SK-N-SH (cell line): Measurements from ENCODE around the gene C9orf72. TPM values are rescaled to one million over a fixed set of nuclear protein-coding genes. Genes with fewer than 3 reads are reported as not detected.

Experiments used
- CTCF ChIA-PET: fragments of 300-600, 350-600 bp; formaldehyde crosslinking; extraction: SDS; loops from one replicate; lab custom pipeline; 2021; lab: Yijun Ruan, JAX
- POLR2A ChIA-PET: fragments of 350-600 bp; sonication (Branson Sonifier 250); formaldehyde crosslinking; extraction: SDS; loops from one replicate; lab custom pipeline; 2020; ENCODE audit warnings: antibody characterized with exemption, inconsistent platforms; lab: Yijun Ruan, JAX
- DNase-seq: peaks from one replicate; pipeline ENCODE4 v3.0.0; 2012
- H2AFZ ChIP-seq: fragments of 200-600 bp; sonication (generic); 2 replicates; pipeline ENCODE4 v1.8.1; 2016; ENCODE audit warnings: antibody characterized with exemption, mild to moderate bottlenecking, low read depth
- H3F3A ChIP-seq: fragments of 200-600 bp; sonication (generic); replicated peaks from 2 replicates; pipeline ENCODE3; 2016; ENCODE audit warnings: antibody characterized with exemption, mild to moderate bottlenecking; ENCODE audit not compliant: insufficient read depth
- H3K27ac ChIP-seq, 2 experiments: fragments of 200-500 bp in 1 of 2; fragments of 200-600 bp in 1 of 2; sonication (Bioruptor generic) in 1 of 2; sonication (generic), shearing (Covaris generic) in 1 of 2; 2 replicates each; pipeline versions ENCODE4 v1.5.1 to v1.6.1; 2014 to 2016; ENCODE audit warnings: low read depth in 2 of 2, inconsistent platforms in 1 of 2, low read length in 1 of 2, mild to moderate bottlenecking in 1 of 2, mixed read lengths in 1 of 2
- H3K27me3 ChIP-seq: fragments of 200-600 bp; sonication (generic), shearing (Covaris generic); 2 replicates; pipeline ENCODE4 v1.6.1; 2016; ENCODE audit warnings: mixed run types; ENCODE audit not compliant: insufficient read depth
- H3K36me3 ChIP-seq, 2 experiments: fragments of 200-500 bp in 1 of 2; fragments of 200-600 bp in 1 of 2; sonication (Bioruptor generic) in 1 of 2; sonication (generic) in 1 of 2; replicated peaks in 1 of 2; 2 replicates each; pipeline versions ENCODE3 to v1.5.1; 2014 to 2016; ENCODE audit warnings: low read length in 1 of 2, mild to moderate bottlenecking in 1 of 2; ENCODE audit not compliant: insufficient read depth in 2 of 2, control insufficient read depth in 1 of 2
- H3K4me1 ChIP-seq, 2 experiments: fragments of 200-500 bp in 1 of 2; fragments of 200-600 bp in 1 of 2; sonication (Bioruptor generic) in 1 of 2; sonication (generic), shearing (Covaris generic) in 1 of 2; 2 replicates each; pipeline versions ENCODE4 v1.5.1 to v1.6.1; 2014 to 2016; ENCODE audit warnings: low read depth in 1 of 2, low read length in 1 of 2, mixed run types in 1 of 2; ENCODE audit not compliant: insufficient read depth in 2 of 2, control insufficient read depth in 1 of 2
- H3K4me2 ChIP-seq: fragments of 200-600 bp; sonication (generic), shearing (Covaris generic); 2 replicates; pipeline ENCODE4 v1.6.1; 2017; ENCODE audit warnings: mixed run types
- H3K4me3 ChIP-seq, 2 experiments: fragments of 200-500 bp in 1 of 2; fragments of 200-600 bp in 1 of 2; sonication (Bioruptor generic) in 1 of 2; sonication (generic), shearing (Covaris generic) in 1 of 2; 2 replicates each; pipeline versions ENCODE4 v1.5.1 to v1.8.1; 2014 to 2016; ENCODE audit warnings: low read depth in 2 of 2, inconsistent platforms in 1 of 2, low read length in 1 of 2, mild to moderate bottlenecking in 1 of 2, mixed read lengths in 1 of 2, moderate library complexity in 1 of 2
- H3K79me2 ChIP-seq: fragments of 200-600 bp; sonication (generic); 2 replicates; pipeline ENCODE4 v1.8.1; 2017; ENCODE audit warnings: mild to moderate bottlenecking; ENCODE audit not compliant: insufficient read depth
- H3K9ac ChIP-seq: fragments of 200-600 bp; sonication (generic); 2 replicates; pipeline ENCODE4 v1.6.1; 2017; ENCODE audit warnings: mixed run types
- H3K9me2 ChIP-seq: fragments of 200-600 bp; sonication (generic); 2 replicates; pipeline ENCODE4 v1.6.1; 2017; ENCODE audit warnings: mixed run types
- H3K9me3 ChIP-seq: fragments of 200-600 bp; sonication (generic); 2 replicates; pipeline ENCODE4 v1.6.1; 2017; ENCODE audit warnings: mixed run types, mild to moderate bottlenecking, moderate library complexity
- H4K20me1 ChIP-seq: fragments of 200-600 bp; sonication (generic); 2 replicates; pipeline ENCODE4 v1.6.1; 2017; ENCODE audit warnings: mild to moderate bottlenecking, mixed run types; ENCODE audit not compliant: insufficient read depth
- CHD2 ChIP-seq: fragments of 150-350 bp; IDR thresholded peaks from 2 replicates; pipeline ENCODE4 v1.6.1; 2018; ENCODE audit warnings: low read length; ENCODE audit not compliant: partially characterized antibody
- ELF1 ChIP-seq: IDR thresholded peaks from 2 replicates; pipeline ENCODE4 v1.4.0; 2012
- EP300 ChIP-seq, 2 experiments: IDR thresholded peaks; 2 replicates each; pipeline versions ENCODE4 v1.4.0 to v1.6.1; 2012; ENCODE audit warnings: borderline replicate concordance in 1 of 2, low read depth in 1 of 2, low read length in 1 of 2
- FOSL2 ChIP-seq: IDR thresholded peaks from 2 replicates; pipeline ENCODE4 v1.4.0; 2012; ENCODE audit warnings: low read depth, mild to moderate bottlenecking, moderate library complexity, borderline replicate concordance
- FOXJ3 ChIP-seq: sonication (generic); formaldehyde crosslinking; IDR thresholded peaks from 2 replicates; pipeline ENCODE4 v1.5.1; 2020; ENCODE audit warnings: mild to moderate bottlenecking, missing genetic modification reagents
- GABPA ChIP-seq: IDR thresholded peaks from 2 replicates; pipeline ENCODE4 v1.4.0; 2012; ENCODE audit warnings: low read depth, mild to moderate bottlenecking
- GATA2 ChIP-seq: sonication (generic); formaldehyde crosslinking; IDR thresholded peaks from 2 replicates; pipeline ENCODE4 v1.5.0; 2020; ENCODE audit warnings: mild to moderate bottlenecking, missing genetic modification reagents
- JUND ChIP-seq: IDR thresholded peaks from 2 replicates; pipeline ENCODE4 v1.4.0; 2012
- MAX ChIP-seq: IDR thresholded peaks from 2 replicates; pipeline ENCODE4 v1.4.0; 2012; ENCODE audit warnings: low read depth
- MXI1 ChIP-seq: IDR thresholded peaks from 2 replicates; pipeline ENCODE4 v1.6.1; 2012; ENCODE audit warnings: mild to moderate bottlenecking, low read depth, low read length, improper control_type of control experiment
- NFIC ChIP-seq: IDR thresholded peaks from 2 replicates; pipeline ENCODE4 v1.4.0; 2012; ENCODE audit warnings: borderline replicate concordance
- PBX3 ChIP-seq: IDR thresholded peaks from 2 replicates; pipeline ENCODE4; 2012
- RAD21 ChIP-seq: IDR thresholded peaks from 2 replicates; pipeline ENCODE4 v1.6.1; 2012; ENCODE audit warnings: mild to moderate bottlenecking, low read length
- RCOR1 ChIP-seq: fragments of 150-350 bp; IDR thresholded peaks from 2 replicates; pipeline ENCODE4 v1.6.1; 2017; ENCODE audit warnings: antibody characterized with exemption, low read length
- RFX5 ChIP-seq: IDR thresholded peaks from 2 replicates; pipeline ENCODE4 v1.6.1; 2012; ENCODE audit warnings: mild to moderate bottlenecking, improper control_type of control experiment, low read length
- RXRA ChIP-seq: IDR thresholded peaks from 2 replicates; pipeline ENCODE4 v1.4.0; 2012; ENCODE audit warnings: low read depth, mild to moderate bottlenecking, borderline replicate concordance
- TEAD4 ChIP-seq: IDR thresholded peaks from 2 replicates; pipeline ENCODE4 v1.4.0; 2012; ENCODE audit warnings: mild to moderate bottlenecking, borderline replicate concordance; ENCODE audit not compliant: insufficient read depth
- USF1 ChIP-seq: IDR thresholded peaks from 2 replicates; pipeline ENCODE4 v1.4.0; 2012; ENCODE audit warnings: low read depth, borderline replicate concordance
- USF2 ChIP-seq: fragments of 150-350 bp; IDR thresholded peaks from 2 replicates; pipeline ENCODE4 v1.6.1; 2017; ENCODE audit warnings: antibody characterized with exemption, low read length, low read depth, borderline replicate concordance
- YY1 ChIP-seq: IDR thresholded peaks from 2 replicates; pipeline ENCODE4 v1.4.0; 2012; ENCODE audit warnings: low read depth, mild to moderate bottlenecking
- WGBS: methylation state at CpG from one replicate; pipeline ENCODE4 v1.1.6; 2017; ENCODE audit warnings: low lambda C conversion rate; 5-methylcytosine and 5-hydroxymethylcytosine counted together
- polyA plus RNA-seq, 3 experiments: library from polyadenylated mRNA; depleted of rRNA; stranded (reverse); fragments of >200 nt; gene quantifications; 2 replicates each; pipeline ENCODE4 v1.2.3, GENCODE V29; 2012
- TF ChIP-seq, protein P1 (sequence below): IDR thresholded peaks from 2 replicates; pipeline ENCODE4 v1.6.1; 2012; ENCODE audit warnings: mild to moderate bottlenecking, low read depth, low read length, moderate library complexity
- TF ChIP-seq, protein P2 (sequence below): fragments of 200-600 bp; sonication (generic); IDR thresholded peaks from 2 replicates; pipeline ENCODE4 v1.6.1; 2017; ENCODE audit warnings: antibody characterized with exemption, mild to moderate bottlenecking, moderate library complexity

C9orf72 gene
- polyA plus RNA-seq, 1 of the 3 experiments (the other 2 are of a cell fraction), result 4.0 TPM

DNA sequence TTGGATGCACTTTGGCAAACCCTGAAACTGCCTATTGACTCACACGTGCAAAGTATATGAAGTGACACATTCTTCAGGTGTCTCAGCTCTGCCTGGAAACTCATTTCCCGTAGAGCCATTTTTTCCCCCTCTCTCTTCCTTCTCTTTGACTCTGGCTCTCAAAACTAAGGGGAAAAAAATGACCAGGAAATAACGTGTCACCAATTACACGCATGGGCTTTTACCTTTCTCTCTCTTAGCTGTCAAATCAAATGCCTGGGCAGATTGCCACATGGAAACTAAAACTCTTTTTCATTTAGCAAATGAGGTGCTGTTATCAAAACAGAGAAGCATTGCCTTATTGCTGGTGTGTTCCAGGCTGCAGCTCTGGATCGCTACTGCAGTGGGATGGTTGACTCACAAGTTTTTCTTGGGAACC lies 67.5 kb downstream of the C9orf72 start:
- Histone ChIP-seq H3K4me2 (no peak overlapping the region), H3K9me2 (no peaks in the 10 kb centered on the region), H3K79me2 (no peaks in the 10 kb centered on the region), H3K27me3 (no peaks in the 10 kb centered on the region), H3K4me3 (no peak overlapping the region), H3K9ac (no peak overlapping the region), H3K9me3 (no peaks in the 10 kb centered on the region), H3K36me3 (no peaks in the 10 kb centered on the region), H3K4me1 (0 out of 4 replicates have a peak, but pooled peaks cover 0 to 3% of the 10 kb centered on the region in 2 experiments), H3K27ac (peak overlapping the region in 1 of 2 experiments; percentile 15; a peak in 1 of 4 replicates), H4K20me1 (no peaks in the 10 kb centered on the region), H3F3A (peaks cover 11% of the 10 kb centered on the region), H2AFZ (no peak overlapping the region)
- no peak for DNase-seq
- ChIA-PET POLR2A (no interaction called here), CTCF (no interaction called here)
- no peak for TF ChIP-seq PBX3
- no peak for TF ChIP-seq NFIC
- TF ChIP-seq CHD2, result no peak
- no peak for TF ChIP-seq GATA2
- no peak for TF ChIP-seq RXRA
- no peak for TF ChIP-seq RAD21
- TF ChIP-seq EP300 (IDR thresholded peaks at IDR 0.05; ENCODE audit: borderline replicate concordance in 1 of 2, low read depth in 1 of 2, low read length in 1 of 2), result no peak
- TF ChIP-seq RCOR1, result no peak
- TF ChIP-seq, protein P1, sequence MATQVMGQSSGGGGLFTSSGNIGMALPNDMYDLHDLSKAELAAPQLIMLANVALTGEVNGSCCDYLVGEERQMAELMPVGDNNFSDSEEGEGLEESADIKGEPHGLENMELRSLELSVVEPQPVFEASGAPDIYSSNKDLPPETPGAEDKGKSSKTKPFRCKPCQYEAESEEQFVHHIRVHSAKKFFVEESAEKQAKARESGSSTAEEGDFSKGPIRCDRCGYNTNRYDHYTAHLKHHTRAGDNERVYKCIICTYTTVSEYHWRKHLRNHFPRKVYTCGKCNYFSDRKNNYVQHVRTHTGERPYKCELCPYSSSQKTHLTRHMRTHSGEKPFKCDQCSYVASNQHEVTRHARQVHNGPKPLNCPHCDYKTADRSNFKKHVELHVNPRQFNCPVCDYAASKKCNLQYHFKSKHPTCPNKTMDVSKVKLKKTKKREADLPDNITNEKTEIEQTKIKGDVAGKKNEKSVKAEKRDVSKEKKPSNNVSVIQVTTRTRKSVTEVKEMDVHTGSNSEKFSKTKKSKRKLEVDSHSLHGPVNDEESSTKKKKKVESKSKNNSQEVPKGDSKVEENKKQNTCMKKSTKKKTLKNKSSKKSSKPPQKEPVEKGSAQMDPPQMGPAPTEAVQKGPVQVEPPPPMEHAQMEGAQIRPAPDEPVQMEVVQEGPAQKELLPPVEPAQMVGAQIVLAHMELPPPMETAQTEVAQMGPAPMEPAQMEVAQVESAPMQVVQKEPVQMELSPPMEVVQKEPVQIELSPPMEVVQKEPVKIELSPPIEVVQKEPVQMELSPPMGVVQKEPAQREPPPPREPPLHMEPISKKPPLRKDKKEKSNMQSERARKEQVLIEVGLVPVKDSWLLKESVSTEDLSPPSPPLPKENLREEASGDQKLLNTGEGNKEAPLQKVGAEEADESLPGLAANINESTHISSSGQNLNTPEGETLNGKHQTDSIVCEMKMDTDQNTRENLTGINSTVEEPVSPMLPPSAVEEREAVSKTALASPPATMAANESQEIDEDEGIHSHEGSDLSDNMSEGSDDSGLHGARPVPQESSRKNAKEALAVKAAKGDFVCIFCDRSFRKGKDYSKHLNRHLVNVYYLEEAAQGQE, result no peak
- no peak for TF ChIP-seq JUND
- TF ChIP-seq GABPA, result no peak
- WGBS, result 47% methylated on average over 5 of the region's 5 CpGs

GRCh38 chr9:27504259-27504658 lies 69.0 kb downstream of the C9orf72 start:
- POLR2A ChIA-PET, result no interaction called here
- DNase-seq, result no peak
- TF ChIP-seq RFX5 (no peak), RXRA (no peak), USF2 (no peak), FOSL2 (no peak), USF1 (no peak), FOXJ3 (CRISPR knock-in tag) (no peak), RAD21 (no peak), GATA2 (no peak), MXI1 (no peak), YY1 (no peak), TEAD4 (no peak), ELF1 (no peak), MAX (no peak), NFIC (no peak)
- TF ChIP-seq, protein P2, sequence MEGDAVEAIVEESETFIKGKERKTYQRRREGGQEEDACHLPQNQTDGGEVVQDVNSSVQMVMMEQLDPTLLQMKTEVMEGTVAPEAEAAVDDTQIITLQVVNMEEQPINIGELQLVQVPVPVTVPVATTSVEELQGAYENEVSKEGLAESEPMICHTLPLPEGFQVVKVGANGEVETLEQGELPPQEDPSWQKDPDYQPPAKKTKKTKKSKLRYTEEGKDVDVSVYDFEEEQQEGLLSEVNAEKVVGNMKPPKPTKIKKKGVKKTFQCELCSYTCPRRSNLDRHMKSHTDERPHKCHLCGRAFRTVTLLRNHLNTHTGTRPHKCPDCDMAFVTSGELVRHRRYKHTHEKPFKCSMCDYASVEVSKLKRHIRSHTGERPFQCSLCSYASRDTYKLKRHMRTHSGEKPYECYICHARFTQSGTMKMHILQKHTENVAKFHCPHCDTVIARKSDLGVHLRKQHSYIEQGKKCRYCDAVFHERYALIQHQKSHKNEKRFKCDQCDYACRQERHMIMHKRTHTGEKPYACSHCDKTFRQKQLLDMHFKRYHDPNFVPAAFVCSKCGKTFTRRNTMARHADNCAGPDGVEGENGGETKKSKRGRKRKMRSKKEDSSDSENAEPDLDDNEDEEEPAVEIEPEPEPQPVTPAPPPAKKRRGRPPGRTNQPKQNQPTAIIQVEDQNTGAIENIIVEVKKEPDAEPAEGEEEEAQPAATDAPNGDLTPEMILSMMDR, result no peak

More at GRCh38 chr9:27504259-27504658, 69.0 kb downstream of the C9orf72 start:
- peaks cover 19% of the 10 kb centered on the region for H3F3A ChIP-seq
- no peaks in the 10 kb centered on the region for H3K9me2 ChIP-seq
- H3K4me3 ChIP-seq, result no peak overlapping the region
- H3K79me2 ChIP-seq, result no peaks in the 10 kb centered on the region
- peaks cover 0 to 3% of the 10 kb centered on the region in 2 experiments; a peak in 1 of 4 replicates for H3K4me1 ChIP-seq
- H4K20me1 ChIP-seq, result no peaks in the 10 kb centered on the region
- no peak overlapping the region for H3K9ac ChIP-seq
- no peak overlapping the region for H3K27ac ChIP-seq
- H3K9me3 ChIP-seq, result no peaks in the 10 kb centered on the region
- H3K27me3 ChIP-seq, result no peaks in the 10 kb centered on the region
- no peak overlapping the region for H2AFZ ChIP-seq
- CTCF ChIA-PET, result no interaction called here
- H3K36me3 ChIP-seq, result no peaks in the 10 kb centered on the region
- no peak overlapping the region for H3K4me2 ChIP-seq
